ENCODE results near the gene IQGAP1. TPM values are rescaled to one million over a fixed set of nuclear protein-coding genes. Genes with fewer than 3 reads are reported as not detected.

The IQGAP1 gene
- total and polyA plus RNA-seq, 2 of the 4 experiments (the other 2 are of a cell fraction), result 87.5 to 207 TPM

DNA sequence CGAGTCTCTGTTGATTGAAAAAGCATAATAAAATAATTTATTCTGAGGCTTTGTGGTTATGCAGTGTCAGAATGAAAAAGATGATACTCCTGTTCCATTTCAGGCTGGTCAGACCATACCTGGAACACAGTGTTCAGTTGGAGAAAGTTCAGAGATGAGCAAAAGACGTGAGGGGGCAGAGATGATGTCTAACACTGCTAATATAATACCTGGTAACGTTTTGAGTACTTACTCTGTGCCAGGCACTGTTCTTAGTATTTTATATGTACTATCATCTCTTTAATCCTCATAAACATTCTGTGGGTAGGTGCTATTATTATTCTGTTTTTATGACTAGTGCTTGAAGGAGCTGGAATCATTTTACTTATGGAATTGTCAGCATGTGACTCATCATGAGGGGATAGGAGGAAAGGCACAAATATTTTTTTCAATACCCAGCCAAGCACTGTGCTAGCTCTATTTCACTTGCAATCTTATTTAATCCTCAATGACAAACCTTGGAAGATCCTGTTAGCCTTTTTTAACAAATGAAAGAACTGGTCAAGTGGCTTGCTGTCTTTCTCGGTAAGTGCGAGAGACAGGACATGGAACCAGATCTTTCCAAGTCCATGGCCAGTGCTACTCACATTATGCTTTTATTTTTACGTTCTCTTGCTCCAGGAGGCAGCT is 31.8 kb downstream of the IQGAP1 start:
- ChIA-PET POLR2A (ENCODE audit: unreplicated experiment) (no interaction called here), CTCF (interaction anchor here (1.3 kb wide), 1 partner anchor 27 kb away, joined by 3 read pairs; no protein-coding TSS in a partner anchor)
- Histone ChIP-seq H2AK9ac (replicated peaks; ENCODE audit: low read depth, low read length, poor library complexity) (no peak overlapping the region), H3K4me2 (ENCODE audit: low read depth, low read length) (peak overlapping the region; percentile 85), H2BK5ac (ENCODE audit: low read depth, low read length, poor library complexity, severe bottlenecking) (peak overlapping the region; percentile 94), H3K56ac (ENCODE audit: extremely low read depth, insufficient read depth, low read length) (peak overlapping the region; percentile 81), H4K20me1 (ENCODE audit: insufficient read depth, low read length) (peaks cover 56% of the 10 kb centered on the region), H4K8ac (ENCODE audit: low read depth in 2 of 2, low read length in 2 of 2) (peak overlapping the region in 1 of 2 experiments; percentile 91; a peak in 2 of 4 replicates), H3K23ac (ENCODE audit: low read depth, low read length) (peak overlapping the region; percentile 92), H3K9ac (ENCODE audit: low read depth, low read length) (peak overlapping the region; percentile 49), H3K4me1 (ENCODE audit: control insufficient read depth, insufficient read depth, low read length) (peaks cover 17% of the 10 kb centered on the region), H2BK15ac (ENCODE audit: low read depth, low read length) (peak overlapping the region; percentile 92), H3K14ac (replicated peaks; ENCODE audit: low read depth, low read length) (peak overlapping the region; percentile 93), H2AFZ (replicated peaks; ENCODE audit: low read length, poor library complexity) (peak overlapping the region; percentile 40), H2BK20ac (ENCODE audit: low read depth, low read length) (peak overlapping the region; percentile 75), H2BK120ac (ENCODE audit: low read depth, low read length) (peak overlapping the region; percentile 84), H3K9me1 (ENCODE audit: insufficient read depth, low read length) (peaks cover 34% of the 10 kb centered on the region), H4K5ac (ENCODE audit: low read depth, low read length) (peak overlapping the region; percentile 13; the same call in 1 of the 2 replicates), H3K79me1 (ENCODE audit: low read depth in 1 of 2, low read length in 2 of 2) (peaks cover 18 to 60% of the 10 kb centered on the region in 2 experiments; a peak in 3 of 4 replicates), H3K4me3 (ENCODE audit: insufficient read depth, low read depth, low read length) (peak overlapping the region; percentile 6; the same call in 1 of the 2 replicates), H3K36me3 (ENCODE audit: control insufficient read depth, insufficient read depth, low read length) (no peaks in the 10 kb centered on the region), H3K27me3 (ENCODE audit: control insufficient read depth, insufficient read depth, low read length) (no peaks in the 10 kb centered on the region), H3K18ac (ENCODE audit: low read depth, low read length) (peak overlapping the region; percentile 78), H4K91ac (ENCODE audit: insufficient read depth, low read depth, low read length) (peak overlapping the region; percentile 92), H3K9me3 (ENCODE audit: control insufficient read depth, insufficient read depth, low read length) (no peaks in the 10 kb centered on the region), H3K27ac (ENCODE audit: insufficient read depth, low read length) (peak overlapping the region; percentile 80), H2AK5ac (ENCODE audit: low read depth, low read length) (peak overlapping the region; percentile 84; the same call in 1 of the 2 replicates), H3K4ac (ENCODE audit: low read depth, low read length) (peak overlapping the region; percentile 92)
- no CpG with 5 or more reads among the region's 6 CpGs for WGBS, 2 experiments (ENCODE audit: extremely low coverage in 2 of 2, insufficient read length in 1 of 2)
- peak; percentile 91 for ATAC-seq (ENCODE audit: low read depth)
- intact Hi-C loops (cut with micrococcal nuclease), result no loop called here
- DNase-seq, result peak; percentile 92
- dilution Hi-C loops (cut with HindIII; ENCODE audit: low sequenced_read_pairs, unreplicated experiment), result no loop called here
- BruUV-seq (replicated peaks), result no TSS peak
- in situ Hi-C loops (cut with MboI; ENCODE audit: low sequenced_read_pairs), result no loop called here
- TF ChIP-seq SMC3 (IDR thresholded peaks at IDR 0.05; ENCODE audit: low read depth, low read length), result no peak
- no peak for TF ChIP-seq CEBPB (IDR thresholded peaks at IDR 0.05; ENCODE audit: low read depth, low read length)
- TF ChIP-seq NFE2L2 (IDR thresholded peaks at IDR 0.05; ENCODE audit: low read depth, low read length), result no peak
- TF ChIP-seq FOS (IDR thresholded peaks at IDR 0.05; ENCODE audit: low read depth, low read length), result peak; percentile 72
- 0 out of 2 replicates have a peak, but pooled peaks have one; percentile 14 for TF ChIP-seq BHLHE40 (IDR thresholded peaks at IDR 0.05; ENCODE audit: low read depth, low read length)
- no peak for TF ChIP-seq CHD1 (IDR thresholded peaks at IDR 0.05; ENCODE audit: low read depth, low read length)
- TF ChIP-seq, protein P1, sequence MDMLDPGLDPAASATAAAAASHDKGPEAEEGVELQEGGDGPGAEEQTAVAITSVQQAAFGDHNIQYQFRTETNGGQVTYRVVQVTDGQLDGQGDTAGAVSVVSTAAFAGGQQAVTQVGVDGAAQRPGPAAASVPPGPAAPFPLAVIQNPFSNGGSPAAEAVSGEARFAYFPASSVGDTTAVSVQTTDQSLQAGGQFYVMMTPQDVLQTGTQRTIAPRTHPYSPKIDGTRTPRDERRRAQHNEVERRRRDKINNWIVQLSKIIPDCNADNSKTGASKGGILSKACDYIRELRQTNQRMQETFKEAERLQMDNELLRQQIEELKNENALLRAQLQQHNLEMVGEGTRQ (IDR thresholded peaks at IDR 0.05; ENCODE audit: low read depth, low read length), result peak; percentile 38; the same call in 1 of the 2 replicates
- no peak for TF ChIP-seq RAD21 (IDR thresholded peaks at IDR 0.05; ENCODE audit: low read length)
- no peak for TF ChIP-seq POLR2A (IDR thresholded peaks at IDR 0.05; ENCODE audit: low read depth, low read length)
- no peak for TF ChIP-seq MAZ (IDR thresholded peaks at IDR 0.05; ENCODE audit: borderline replicate concordance, low read depth, low read length)
- TF ChIP-seq RFX5 (IDR thresholded peaks at IDR 0.05; ENCODE audit: low read depth, low read length), result no peak
- no peak for TF ChIP-seq RCOR1 (IDR thresholded peaks at IDR 0.05; ENCODE audit: insufficient replicate concordance, low read length)
- no peak for TF ChIP-seq MXI1 (IDR thresholded peaks at IDR 0.05; ENCODE audit: borderline replicate concordance, low read depth, low read length)
- TF ChIP-seq MAFK (IDR thresholded peaks at IDR 0.05; ENCODE audit: low read depth, low read length), result no peak
- TF ChIP-seq, protein P2, sequence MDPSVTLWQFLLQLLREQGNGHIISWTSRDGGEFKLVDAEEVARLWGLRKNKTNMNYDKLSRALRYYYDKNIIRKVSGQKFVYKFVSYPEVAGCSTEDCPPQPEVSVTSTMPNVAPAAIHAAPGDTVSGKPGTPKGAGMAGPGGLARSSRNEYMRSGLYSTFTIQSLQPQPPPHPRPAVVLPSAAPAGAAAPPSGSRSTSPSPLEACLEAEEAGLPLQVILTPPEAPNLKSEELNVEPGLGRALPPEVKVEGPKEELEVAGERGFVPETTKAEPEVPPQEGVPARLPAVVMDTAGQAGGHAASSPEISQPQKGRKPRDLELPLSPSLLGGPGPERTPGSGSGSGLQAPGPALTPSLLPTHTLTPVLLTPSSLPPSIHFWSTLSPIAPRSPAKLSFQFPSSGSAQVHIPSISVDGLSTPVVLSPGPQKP (IDR thresholded peaks at IDR 0.05; ENCODE audit: borderline replicate concordance, low read depth, low read length), result no peak
